Mesothelial cell of epicardium (in vitro differentiated cells): ENCODE measurements around the gene HOXD4. TPM values are rescaled to one million over a fixed set of nuclear protein-coding genes. Genes with fewer than 3 reads are reported as not detected.

Experiments
- DNase-seq, 2 experiments: peaks; one replicate each; pipeline ENCODE4 v3.0.0; 2021; ENCODE audit warnings: low spot score in 2 of 2; ENCODE audit not compliant: unreplicated experiment in 2 of 2
- H3K27ac Mint-ChIP-seq: 2 replicates; pipeline ENCODE4 v1.8.0; 2021; ENCODE audit warnings: mixed read lengths
- H3K27me3 Mint-ChIP-seq: 2 replicates; pipeline ENCODE4 v1.8.0; 2021; ENCODE audit warnings: low read depth, mixed read lengths
- H3K36me3 Mint-ChIP-seq: 2 replicates; pipeline ENCODE4 v1.8.0; 2021; ENCODE audit warnings: mixed read lengths
- H3K4me1 Mint-ChIP-seq: 2 replicates; pipeline ENCODE4 v1.8.0; 2021; ENCODE audit warnings: mixed read lengths
- H3K4me3 Mint-ChIP-seq: 2 replicates; pipeline ENCODE4 v1.8.0; 2021; ENCODE audit warnings: mild to moderate bottlenecking, moderate library complexity, mixed read lengths
- H3K9me3 Mint-ChIP-seq: 2 replicates; pipeline ENCODE4 v1.8.0; 2021; ENCODE audit warnings: mixed read lengths
- CTCF ChIP-seq: fragments of 200-600 bp; sonication (generic); IDR thresholded peaks from one replicate; pipeline ENCODE4 v1.5.0; 2021; ENCODE audit warnings: antibody characterized with exemption; ENCODE audit not compliant: unreplicated experiment
- total RNA-seq: library from RNA; stranded (reverse); gene quantifications from 3 replicates; pipeline ENCODE4 v1.2.1, GENCODE V29; 2021

Gene HOXD4
- total RNA-seq, 1 donor from 2014 or later, result 0.67 TPM

- no peaks in the 10 kb centered on the region for H3K9me3 Mint-ChIP-seq
- H3K36me3 Mint-ChIP-seq, result no peaks in the 10 kb centered on the region
- no peak for TF ChIP-seq CTCF
- H3K27ac Mint-ChIP-seq, result no peak overlapping the region
- DNase-seq, result no peak
- H3K27me3 Mint-ChIP-seq, result peaks cover 93% of the 10 kb centered on the region
- H3K4me1 Mint-ChIP-seq, result peaks cover 23% of the 10 kb centered on the region
- H3K4me3 Mint-ChIP-seq, result peak overlapping the region; percentile 37
These were observed 23.0 kb upstream of the HOXD4 start for GRCh38 chr2:176128172-176128981.

- Mint-ChIP-seq H3K27ac (no peak within 1 kb of the TSS), H3K36me3 (no peaks in the 10 kb centered on the region), H3K4me1 (peaks cover 18% of the 10 kb centered on the region), H3K9me3 (no peaks in the 10 kb centered on the region), H3K27me3 (peaks cover 93% of the 10 kb centered on the region), H3K4me3 (peak within 1 kb of the TSS; percentile 57)
- no peak for DNase-seq
- TF ChIP-seq CTCF, result no peak
These were observed 22.2 kb upstream of the HOXD4 start, which contains the start of gene HOXD8 for GRCh38 chr2:176128982-176129796. TSS of gene HOXD8 (plus strand) at chr2:176129705. CDS start at chr2:176130367, 662 bp downstream.

- DNase-seq, result no peak
- H3K27ac Mint-ChIP-seq, result no peak overlapping the region
- H3K9me3 Mint-ChIP-seq, result no peaks in the 10 kb centered on the region
- H3K27me3 Mint-ChIP-seq, result peaks cover 93% of the 10 kb centered on the region
- no peaks in the 10 kb centered on the region for H3K36me3 Mint-ChIP-seq
- no peak for TF ChIP-seq CTCF
- peak overlapping the region; percentile 37 for H3K4me3 Mint-ChIP-seq
- peaks cover 18% of the 10 kb centered on the region for H3K4me1 Mint-ChIP-seq
These were observed 21.6 kb upstream of the HOXD4 start for GRCh38 chr2:176129813-176130146.

- Mint-ChIP-seq H3K9me3 (no peaks in the 10 kb centered on the region), H3K4me3 (peak overlapping the region; percentile 57), H3K27me3 (peaks cover 93% of the 10 kb centered on the region), H3K27ac (no peak overlapping the region), H3K36me3 (no peaks in the 10 kb centered on the region), H3K4me1 (peaks cover 18% of the 10 kb centered on the region)
- DNase-seq, result no peak
- no peak for TF ChIP-seq CTCF
These were observed 21.0 kb upstream of the HOXD4 start for GRCh38 chr2:176130147-176130956.
